ENCODE data around the gene OR6B2. TPM values are rescaled to one million over a fixed set of nuclear protein-coding genes. Genes with fewer than 3 reads are reported as not detected.

OR6B2 gene
- polyA plus RNA-seq, 3 donors, result not detected

GRCh38 chr2:239991689-239992314 is 38.4 kb downstream of the OR6B2 start:
- WGBS, 3 donors, result 2 to 9% (median 8%) methylated on average over 3 of the region's 3 CpGs
- no peak overlapping the region for H3K27ac ChIP-seq (ENCODE audit: low read depth, low read length)

- no peak overlapping the region for H3K27ac ChIP-seq (ENCODE audit: low read depth, low read length)
- WGBS, 3 donors, result 84 to 90% (median 88%) methylated on average over 14 of the region's 14 CpGs
These were observed 39.3 kb downstream of the OR6B2 start for GRCh38 chr2:239990966-239991365.

- H3K27ac ChIP-seq (ENCODE audit: low read depth, low read length), result no peak overlapping the region
- WGBS, 3 donors, result 98% methylated on average over 5 of the region's 5 CpGs
These were observed 44.9 kb downstream of the OR6B2 start for GRCh38 chr2:239985356-239985755.

- 94 to 96% (median 95%) methylated on average over 16 of the region's 16 CpGs for WGBS, 3 donors
These were observed 45.6 kb downstream of the OR6B2 start for GRCh38 chr2:239984421-239985194.

GRCh38 chr2:239983004-239983778 is 47.0 kb downstream of the OR6B2 start:
- 62 to 89% (median 64%) methylated on average over 9 of the region's 9 CpGs for WGBS, 3 donors
- no peak overlapping the region for H3K27ac ChIP-seq (ENCODE audit: low read depth, low read length)

More at GRCh38 chr2:239984421-239985194, 45.6 kb downstream of the OR6B2 start:
- H3K27ac ChIP-seq (ENCODE audit: low read depth, low read length), result no peak overlapping the region

Other genes with a start within 250 kb of the OR6B2 start
- gene NDUFA10, start 5.1 kb downstream of the OR6B2 start, polyA plus RNA-seq, result 100 to 1,000 TPM in 1 of 3 donors, 10 to 100 TPM in 2; 59.7 to 112 (median 60.6) TPM
- gene OR6B3, start 23.1 kb upstream of the OR6B2 start, polyA plus RNA-seq, result not detected
- gene COPS9, start 105.9 kb upstream of the OR6B2 start, polyA plus RNA-seq, result 100 to 1,000 TPM; 149 to 446 (median 335) TPM
- gene OTOS, start 110.2 kb upstream of the OR6B2 start, polyA plus RNA-seq, result under 1 TPM in 1 of 3 donors, not detected in 2; 0.58 TPM

Measured in adipose tissue (tissue), 3 donors.